ENCODE measurements around the gene SLC47A2. TPM values are rescaled to one million over a fixed set of nuclear protein-coding genes. Genes with fewer than 3 reads are reported as not detected.

Gene SLC47A2
- total RNA-seq, 1 experiment from 2014 or later, result not detected

- DNase-seq (ENCODE audit: low spot score), result peak; percentile 27
Measured at GRCh38 chr17:19646788-19647696, 69.3 kb downstream of the SLC47A2 start.

DNA sequence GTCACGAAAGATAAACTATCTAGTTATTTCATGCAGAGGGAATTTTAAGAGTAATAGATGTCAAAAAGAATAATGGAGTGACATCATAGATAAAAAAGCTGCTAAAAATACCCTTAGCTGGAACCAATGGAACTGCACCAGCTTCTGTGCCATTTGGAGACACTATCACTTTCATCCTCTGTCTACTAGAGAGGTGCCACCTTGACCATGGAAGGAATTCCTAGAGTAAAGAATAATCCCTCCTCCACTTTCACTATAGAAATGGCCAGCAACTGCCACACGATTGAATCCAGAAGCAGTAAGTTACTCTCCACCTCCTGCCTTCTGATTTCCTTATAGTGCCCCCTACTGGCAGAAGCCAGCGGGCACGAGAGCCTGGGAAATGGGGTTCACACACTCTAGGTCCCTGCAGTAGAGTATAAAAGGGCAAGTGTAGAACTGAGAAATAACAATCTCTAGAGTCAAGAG, 70.6 kb downstream of the SLC47A2 start:
- peak; percentile 15 for DNase-seq (ENCODE audit: low spot score)

DNA sequence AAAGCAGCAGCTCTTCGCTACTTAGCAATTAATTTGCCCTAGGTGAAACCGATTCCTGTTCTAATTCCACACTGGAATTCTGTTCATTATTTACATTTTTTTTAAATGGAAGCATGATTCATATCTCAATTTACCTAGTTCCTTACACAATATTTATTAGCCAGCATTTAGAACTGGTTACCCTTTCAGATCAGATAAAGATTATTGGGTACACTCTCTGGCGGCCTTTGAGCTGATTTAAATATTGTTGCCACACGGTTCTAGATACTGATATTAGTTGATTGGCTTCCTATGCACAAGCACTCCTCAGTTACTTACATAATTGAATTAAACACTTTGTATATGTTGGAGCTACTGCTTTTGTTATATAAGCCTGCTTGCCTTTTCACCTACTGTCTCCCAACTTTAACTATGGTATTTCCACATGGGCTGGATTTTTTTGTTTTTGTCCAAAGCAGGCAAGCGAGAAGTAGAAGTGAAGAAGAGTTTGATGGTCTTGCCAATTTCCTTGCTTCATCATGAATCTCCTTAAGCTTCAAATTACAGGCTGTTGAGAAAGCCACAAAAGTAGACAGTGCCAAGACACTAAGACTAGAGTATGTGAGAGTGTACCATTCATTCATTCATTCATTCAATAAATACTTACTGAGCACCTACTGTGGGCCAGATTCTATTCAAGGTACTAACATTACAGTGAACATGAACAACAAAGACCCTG, 71.7 kb downstream of the SLC47A2 start:
- no peak for DNase-seq (ENCODE audit: low spot score)

GRCh38 chr17:19642373-19642893, 74.0 kb downstream of the SLC47A2 start:
- no peak for DNase-seq (ENCODE audit: low spot score)

DNA sequence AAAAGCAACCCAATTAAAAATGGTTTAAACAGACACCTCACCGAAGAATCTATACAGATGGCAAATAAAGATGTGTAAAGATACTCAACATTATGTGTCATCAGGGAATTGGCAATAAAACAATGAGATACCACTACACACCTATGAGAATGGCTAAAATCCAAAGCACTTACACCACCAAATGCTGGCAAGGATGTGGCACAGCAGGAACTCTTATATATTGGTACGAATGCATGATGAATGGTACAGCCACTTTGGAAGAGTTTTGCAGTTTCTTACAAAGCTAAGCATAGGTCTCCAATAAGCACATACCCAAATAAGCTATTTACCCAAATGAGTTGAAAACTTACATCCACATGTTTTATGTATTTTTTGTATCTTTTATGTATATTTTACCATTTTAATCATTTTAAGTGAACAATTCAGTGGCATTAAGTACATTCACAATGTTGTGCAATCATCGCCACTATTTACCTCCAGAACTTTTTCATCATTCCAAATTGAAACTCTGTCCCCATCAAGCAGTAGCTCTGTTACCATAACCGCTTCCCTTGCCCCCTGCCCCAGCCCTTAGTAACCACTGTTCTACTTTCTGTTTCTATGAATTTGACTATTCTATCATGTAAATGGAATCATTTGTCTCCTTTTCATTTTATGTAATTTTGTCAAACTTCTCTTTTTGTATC, 74.6 kb downstream of the SLC47A2 start:
- DNase-seq (ENCODE audit: low spot score), result no peak

DNA sequence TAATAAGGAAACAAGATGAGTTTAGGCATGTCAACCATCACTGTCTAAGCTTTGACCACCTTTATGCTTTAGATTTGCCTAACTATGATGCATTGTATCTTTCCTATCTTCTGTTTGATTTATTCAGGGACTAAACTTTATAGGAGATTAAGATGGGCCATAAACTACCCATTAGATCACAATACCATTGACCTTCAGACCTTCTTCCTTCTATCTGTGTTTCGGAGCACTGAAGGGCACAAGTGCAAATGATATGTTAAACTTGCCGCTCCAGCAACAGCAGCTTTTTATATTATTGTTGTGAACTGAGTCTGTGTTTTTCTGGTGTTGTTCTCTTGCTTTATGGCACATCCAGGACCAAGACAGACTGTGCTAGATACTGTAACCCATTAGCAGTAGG, 84.5 kb downstream of the SLC47A2 start:
- no peak for DNase-seq (ENCODE audit: low spot score)

DNA sequence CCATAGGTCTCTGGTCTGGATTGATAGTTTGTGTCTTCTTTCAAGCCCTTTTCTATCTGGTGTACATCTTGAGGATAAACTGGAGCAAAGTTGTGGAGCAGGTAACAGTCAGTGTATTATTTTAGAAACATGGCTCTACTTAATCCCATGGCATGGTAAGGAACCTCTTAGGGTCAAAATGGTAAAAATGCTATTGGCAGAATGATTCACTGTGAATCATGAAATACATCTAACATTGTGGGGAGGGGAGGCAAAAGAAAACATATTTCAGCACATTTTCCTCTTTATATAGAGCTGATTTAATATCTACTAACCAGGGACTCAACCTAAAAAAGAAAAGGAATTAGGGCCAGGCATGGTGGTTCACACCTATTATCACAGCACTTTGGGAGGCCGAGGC, 85.7 kb downstream of the SLC47A2 start:
- no peak for DNase-seq (ENCODE audit: low spot score)

GRCh38 chr17:19630035-19630434, 86.3 kb downstream of the SLC47A2 start:
- no peak for DNase-seq (ENCODE audit: low spot score)

DNA sequence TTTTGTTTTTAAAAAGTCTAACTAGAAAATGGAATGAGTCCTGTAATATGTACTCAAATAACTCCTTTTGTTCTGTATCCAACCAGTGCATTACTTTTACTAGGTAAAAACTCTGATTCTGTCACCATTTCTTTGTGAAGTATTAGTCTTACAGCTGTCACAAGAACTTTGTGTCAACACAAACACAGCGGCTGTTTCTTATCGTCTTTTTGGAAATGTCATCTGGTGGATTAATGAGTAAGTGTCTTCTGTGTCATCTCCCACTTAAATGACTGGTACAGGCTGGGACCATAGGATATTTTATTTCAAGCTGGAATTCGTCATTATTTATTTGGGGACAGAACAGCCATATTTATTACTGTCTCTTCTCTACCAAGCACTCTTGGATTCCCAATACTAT, 86.9 kb downstream of the SLC47A2 start:
- DNase-seq (ENCODE audit: low spot score), result no peak

Other genes with a start within 250 kb of the SLC47A2 start
- 1.3 and 2.2 TPM in 2 replicates for gene SLC47A1, start 182.7 kb downstream of the SLC47A2 start, total RNA-seq (2014; rRNA removed; shearing (Covaris generic))
- gene ALDH3A2, start 67.8 kb downstream of the SLC47A2 start, total RNA-seq (2014; rRNA removed; shearing (Covaris generic)), result 158 and 160 TPM in 2 replicates
- 41.9 and 51.1 TPM in 2 replicates for gene ALDH3A1, start 31.7 kb upstream of the SLC47A2 start, total RNA-seq (2014; rRNA removed; shearing (Covaris generic))
- 6.6 and 8.0 TPM in 2 replicates for gene ULK2, start 151.4 kb upstream of the SLC47A2 start, total RNA-seq (2014; rRNA removed; shearing (Covaris generic))

Data from H4 (cell line).